Effector CD8-positive, alpha-beta T cell (primary cell): ENCODE data around the gene ADAMTS2.

Experiments used
- DNase-seq: peaks from one replicate; lab custom pipeline; 2025; lab: John Stamatoyannopoulos, UW
- total RNA-seq, 4 experiments: gene quantifications; one replicate each; lab custom pipeline; 2026; lab: John Stamatoyannopoulos, UW

ADAMTS2 gene
- 0 to 0.18 (median 0.11) reads per million in 4 experiments for total RNA-seq

- no peak for DNase-seq
Observed at GRCh38 chr5:179345433-179346321, at the start of gene ADAMTS2. Gene ADAMTS2, minus strand, starts transcription at chr5:179345461. Its CDS starts 133 bp downstream, at chr5:179345328.

- no peak for DNase-seq
Observed at GRCh38 chr5:179393078-179393477, 47.8 kb upstream of the ADAMTS2 start.

GRCh38 chr5:179387151-179388110, 42.2 kb upstream of the ADAMTS2 start:
- DNase-seq, result no peak

- DNase-seq, result no peak
Observed at GRCh38 chr5:179385914-179386313, 40.7 kb upstream of the ADAMTS2 start.

GRCh38 chr5:179382486-179382885, 37.2 kb upstream of the ADAMTS2 start:
- no peak for DNase-seq

- DNase-seq, result no peak
Observed at GRCh38 chr5:179381691-179382090, 36.4 kb upstream of the ADAMTS2 start.

- no peak for DNase-seq
Observed at GRCh38 chr5:179380211-179381035, 35.2 kb upstream of the ADAMTS2 start.

GRCh38 chr5:179379321-179379890, 34.1 kb upstream of the ADAMTS2 start:
- no peak for DNase-seq

GRCh38 chr5:179378441-179379271, 33.4 kb upstream of the ADAMTS2 start:
- no peak for DNase-seq

DNA sequence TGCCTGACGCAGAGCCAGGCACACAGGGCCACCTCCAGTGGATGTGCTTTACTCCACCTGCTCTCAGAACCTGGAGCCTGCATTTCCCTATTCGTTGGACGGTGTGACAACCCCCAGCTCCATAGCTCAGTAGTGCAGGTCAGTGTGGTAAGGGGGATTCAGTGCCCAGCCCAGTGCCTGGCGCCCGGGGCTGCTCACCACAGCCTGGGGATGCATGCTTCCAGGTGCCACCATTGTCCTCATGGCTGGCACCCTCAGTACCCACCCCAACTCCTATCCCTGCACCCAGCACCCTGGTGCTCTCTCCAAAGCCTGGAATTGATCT, 32.8 kb upstream of the ADAMTS2 start:
- DNase-seq, result no peak

- DNase-seq, result no peak
Observed at GRCh38 chr5:179377421-179378115, 32.3 kb upstream of the ADAMTS2 start.

- DNase-seq, result no peak
Observed at GRCh38 chr5:179376701-179377420, 31.6 kb upstream of the ADAMTS2 start.

DNA sequence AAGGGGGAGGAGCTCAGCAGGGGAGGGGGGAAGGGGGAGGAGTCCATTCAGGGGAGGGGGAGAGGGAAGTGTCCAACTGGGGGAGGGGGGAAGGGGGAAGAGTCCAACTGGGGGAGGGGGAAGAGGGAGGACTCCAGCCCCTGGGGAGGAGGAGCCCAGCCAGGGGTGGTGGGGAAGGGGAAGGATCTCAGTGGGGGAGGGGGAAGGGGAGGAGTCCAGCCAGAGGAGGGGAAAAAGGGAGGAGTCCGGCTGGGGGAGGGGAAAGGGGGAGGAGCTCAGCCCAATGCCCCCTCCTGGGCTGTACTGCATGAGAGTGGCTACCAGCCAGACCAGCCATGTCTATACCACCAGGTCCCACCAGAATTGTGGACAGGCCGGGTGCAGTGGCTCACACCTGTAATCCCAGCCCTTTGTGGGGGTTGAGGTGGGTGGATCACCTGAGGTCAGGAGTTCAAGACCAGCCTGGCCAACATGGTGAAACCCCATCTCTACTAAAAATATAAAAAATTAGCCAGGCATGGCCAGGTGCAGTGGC, 30.6 kb upstream of the ADAMTS2 start:
- no peak for DNase-seq

- no peak for DNase-seq
Observed at GRCh38 chr5:179375236-179375685, 30.0 kb upstream of the ADAMTS2 start.

GRCh38 chr5:179374506-179375235, 29.4 kb upstream of the ADAMTS2 start:
- no peak for DNase-seq

GRCh38 chr5:179373961-179374505, 28.8 kb upstream of the ADAMTS2 start:
- no peak for DNase-seq

DNA sequence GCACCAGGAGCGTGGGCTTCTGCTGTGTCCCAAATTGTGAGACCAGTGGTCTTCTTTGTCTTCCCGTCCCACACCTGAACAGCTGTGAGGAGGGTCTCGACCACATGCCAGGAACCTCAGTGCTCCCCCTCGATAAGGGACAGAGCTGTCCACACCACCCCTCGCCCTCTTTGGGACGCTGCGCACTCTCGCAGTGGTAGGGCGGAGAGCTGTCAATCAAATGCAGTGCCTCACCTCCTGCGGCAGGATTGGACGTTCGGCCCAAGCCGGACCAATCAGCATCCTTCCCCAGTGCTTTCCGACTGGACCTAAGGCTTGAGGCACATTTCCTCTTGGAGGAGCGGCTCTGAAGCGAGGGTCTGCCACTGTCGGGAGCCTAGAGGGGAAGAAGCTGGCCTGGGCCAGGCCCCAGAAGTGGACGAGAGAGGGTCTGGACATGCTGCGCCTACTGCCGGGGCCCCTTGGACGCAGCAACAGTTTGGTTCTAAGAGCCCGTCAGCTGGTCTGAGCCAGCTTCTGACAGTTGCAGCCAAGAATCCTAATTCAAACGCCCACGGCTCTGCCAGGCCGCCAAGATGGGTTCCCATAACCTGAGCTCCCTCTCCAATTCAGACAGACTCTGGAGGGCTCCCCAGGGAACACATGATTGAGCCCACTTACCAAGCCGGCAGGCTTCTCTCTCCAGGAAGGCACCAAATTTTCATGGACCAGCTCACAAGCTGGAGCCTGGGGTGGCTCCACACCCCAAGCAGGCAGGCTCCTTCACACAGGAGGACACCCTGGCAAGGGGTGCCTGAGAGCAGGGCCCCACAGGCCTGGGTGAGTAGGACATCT, 28.1 kb upstream of the ADAMTS2 start:
- no peak for DNase-seq
